Measurements from ENCODE around the gene SLC35F6. TPM values are rescaled to one million over a fixed set of nuclear protein-coding genes. Genes with fewer than 3 reads are reported as not detected.

Gene SLC35F6
- total and polyA plus RNA-seq, 2 experiments from 2014 or later = 37.1 to 46.9 TPM

GRCh38 chr2:26738481-26738880, 25.6 kb upstream of the SLC35F6 start:
- no peaks in the 10 kb centered on the region for H3K9me2 ChIP-seq (ENCODE audit: insufficient read depth)
- no peak overlapping the region for H3K27ac ChIP-seq
- no peaks in the 10 kb centered on the region for H3K4me1 ChIP-seq (ENCODE audit: insufficient read depth)
- H3K27me3 ChIP-seq (replicated peaks; ENCODE audit: insufficient read depth) = no peaks in the 10 kb centered on the region
- no peaks in the 10 kb centered on the region for H3F3A ChIP-seq (ENCODE audit: insufficient read depth)
- no peaks in the 10 kb centered on the region for H3K79me2 ChIP-seq (ENCODE audit: insufficient read depth)
- H3K4me2 ChIP-seq (ENCODE audit: unreplicated experiment) = no peak overlapping the region
- H3K9me3 ChIP-seq (ENCODE audit: low read depth) = no peaks in the 10 kb centered on the region
- TF ChIP-seq EZH2phosphoT487 (IDR thresholded peaks at IDR 0.05; ENCODE audit: insufficient read depth, low read depth) (no peak), EZH2 (IDR thresholded peaks at IDR 0.05; ENCODE audit: insufficient read depth, poor library complexity, severe bottlenecking) (no peak)
- H4K20me1 ChIP-seq (ENCODE audit: insufficient read depth) = no peaks in the 10 kb centered on the region
- H3K9ac ChIP-seq = no peak overlapping the region
- no peaks in the 10 kb centered on the region for H3K36me3 ChIP-seq (ENCODE audit: low read depth)
- DNase-seq = no peak
- in situ Hi-C loops (cut with MboI) = no loop called here
- 38 to 59% methylated on average over 2 to 4 of the region's 4 CpGs for WGBS, 2 experiments (ENCODE audit: low coverage in 1 of 2, low lambda C conversion rate in 2 of 2, missing lambda C conversion rate in 2 of 2)
- no peak overlapping the region for H2AFZ ChIP-seq
- no peak overlapping the region for H3K4me3 ChIP-seq

- Histone ChIP-seq H3K9me3 (ENCODE audit: low read depth) (no peaks in the 10 kb centered on the region), H3K36me3 (ENCODE audit: low read depth) (no peaks in the 10 kb centered on the region), H3K9me2 (ENCODE audit: insufficient read depth) (no peaks in the 10 kb centered on the region), H4K20me1 (ENCODE audit: insufficient read depth) (no peaks in the 10 kb centered on the region), H3K27ac (no peak overlapping the region), H3F3A (ENCODE audit: insufficient read depth) (no peaks in the 10 kb centered on the region), H3K4me2 (ENCODE audit: unreplicated experiment) (no peak overlapping the region), H2AFZ (no peak overlapping the region), H3K4me3 (no peak overlapping the region), H3K9ac (no peak overlapping the region), H3K4me1 (ENCODE audit: insufficient read depth) (no peaks in the 10 kb centered on the region), H3K27me3 (replicated peaks; ENCODE audit: insufficient read depth) (no peaks in the 10 kb centered on the region), H3K79me2 (ENCODE audit: insufficient read depth) (no peaks in the 10 kb centered on the region)
- in situ Hi-C loops (cut with MboI) = no loop called here
- no peak for DNase-seq
- TF ChIP-seq EZH2phosphoT487 (IDR thresholded peaks at IDR 0.05; ENCODE audit: insufficient read depth, low read depth) (no peak), EZH2 (IDR thresholded peaks at IDR 0.05; ENCODE audit: insufficient read depth, poor library complexity, severe bottlenecking) (no peak)
- WGBS, 2 experiments (ENCODE audit: low coverage in 1 of 2, low lambda C conversion rate in 2 of 2, missing lambda C conversion rate in 2 of 2) = 87 to 88% methylated on average over 7 of the region's 7 CpGs
Measured at GRCh38 chr2:26739514-26739913, 24.6 kb upstream of the SLC35F6 start.

GRCh38 chr2:26740346-26740745, 23.7 kb upstream of the SLC35F6 start:
- Histone ChIP-seq H2AFZ (no peak overlapping the region), H3K9me2 (ENCODE audit: insufficient read depth) (no peaks in the 10 kb centered on the region), H3K36me3 (ENCODE audit: low read depth) (no peaks in the 10 kb centered on the region), H3K4me3 (no peak overlapping the region), H3K4me2 (ENCODE audit: unreplicated experiment) (no peak overlapping the region), H3K4me1 (ENCODE audit: insufficient read depth) (no peaks in the 10 kb centered on the region), H3K9me3 (ENCODE audit: low read depth) (no peaks in the 10 kb centered on the region), H3F3A (ENCODE audit: insufficient read depth) (no peaks in the 10 kb centered on the region), H3K79me2 (ENCODE audit: insufficient read depth) (no peaks in the 10 kb centered on the region), H3K27ac (no peak overlapping the region), H3K9ac (no peak overlapping the region), H3K27me3 (replicated peaks; ENCODE audit: insufficient read depth) (no peaks in the 10 kb centered on the region), H4K20me1 (ENCODE audit: insufficient read depth) (no peaks in the 10 kb centered on the region)
- WGBS, 2 experiments (ENCODE audit: low coverage in 1 of 2, low lambda C conversion rate in 2 of 2, missing lambda C conversion rate in 2 of 2) = 59 to 61% methylated on average over 6 of the region's 6 CpGs
- no peak for TF ChIP-seq EZH2phosphoT487 (IDR thresholded peaks at IDR 0.05; ENCODE audit: insufficient read depth, low read depth)
- no peak for TF ChIP-seq EZH2 (IDR thresholded peaks at IDR 0.05; ENCODE audit: insufficient read depth, poor library complexity, severe bottlenecking)
- no peak for DNase-seq
- in situ Hi-C loops (cut with MboI) = loop anchor here (5.0 kb wide), 1 partner anchor 138 kb away; no protein-coding TSS in a partner anchor

GRCh38 chr2:26740890-26741302, 23.2 kb upstream of the SLC35F6 start:
- in situ Hi-C loops (cut with MboI) = loop anchor here (5.0 kb wide), 1 partner anchor 139 kb away; no protein-coding TSS in a partner anchor
- no peak overlapping the region for H2AFZ ChIP-seq

More at GRCh38 chr2:26740890-26741302, 23.2 kb upstream of the SLC35F6 start:
- no peaks in the 10 kb centered on the region for H3K36me3 ChIP-seq (ENCODE audit: low read depth)
- no peaks in the 10 kb centered on the region for H3K4me1 ChIP-seq (ENCODE audit: insufficient read depth)
- H4K20me1 ChIP-seq (ENCODE audit: insufficient read depth) = no peaks in the 10 kb centered on the region
- no peak overlapping the region for H3K9ac ChIP-seq
- no peak overlapping the region for H3K27ac ChIP-seq
- H3K9me3 ChIP-seq (ENCODE audit: low read depth) = no peaks in the 10 kb centered on the region
- no peaks in the 10 kb centered on the region for H3K79me2 ChIP-seq (ENCODE audit: insufficient read depth)
- 24 to 28% methylated on average over 8 of the region's 8 CpGs for WGBS, 2 experiments (ENCODE audit: low coverage in 1 of 2, low lambda C conversion rate in 2 of 2, missing lambda C conversion rate in 2 of 2)
- TF ChIP-seq EZH2 (IDR thresholded peaks at IDR 0.05; ENCODE audit: insufficient read depth, poor library complexity, severe bottlenecking) = no peak
- no peak for TF ChIP-seq EZH2phosphoT487 (IDR thresholded peaks at IDR 0.05; ENCODE audit: insufficient read depth, low read depth)
- H3K27me3 ChIP-seq (replicated peaks; ENCODE audit: insufficient read depth) = no peaks in the 10 kb centered on the region
- no peaks in the 10 kb centered on the region for H3K9me2 ChIP-seq (ENCODE audit: insufficient read depth)
- H3F3A ChIP-seq (ENCODE audit: insufficient read depth) = no peaks in the 10 kb centered on the region
- peak; percentile 35 for DNase-seq
- no peak overlapping the region for H3K4me2 ChIP-seq (ENCODE audit: unreplicated experiment)
- no peak overlapping the region for H3K4me3 ChIP-seq
